Loucy (cell line): ENCODE data around the gene KLHL33.
"Not testable (repeated sequence)": the region's sequence is repeated elsewhere in the genome, so short reads cannot be mapped to it uniquely, and the experiment has no call there.

Experiments used
- H2AFZ ChIP-seq: fragments of 200-600 bp; sonication (generic); 2 replicates; pipeline ENCODE4 v1.6.0; 2016; ENCODE audit warnings: antibody characterized with exemption, mild to moderate bottlenecking, low read length, moderate library complexity
- H3F3A ChIP-seq: fragments of 200-600 bp; 2 replicates; pipeline ENCODE4 v1.6.0; 2016; ENCODE audit warnings: antibody characterized with exemption, low read depth, mild to moderate bottlenecking
- H3K27me3 ChIP-seq: fragments of 200-600 bp; sonication (generic); 2 replicates; pipeline ENCODE4 v1.6.1; 2014; ENCODE audit warnings: low read length, mild to moderate bottlenecking; ENCODE audit not compliant: insufficient read depth, poor library complexity, severe bottlenecking
- H3K36me3 ChIP-seq: fragments of 200-600 bp; sonication (generic); 2 replicates; pipeline ENCODE4 v1.6.1; 2016; ENCODE audit warnings: low read length; ENCODE audit not compliant: insufficient read depth
- H3K4me1 ChIP-seq: fragments of 200-600 bp; sonication (generic); 2 replicates; pipeline ENCODE4 v1.5.1; 2014; ENCODE audit warnings: low read length, mild to moderate bottlenecking; ENCODE audit not compliant: insufficient read depth, poor library complexity, severe bottlenecking
- H3K4me2 ChIP-seq: fragments of 200-600 bp; sonication (generic); 2 replicates; pipeline ENCODE4 v1.6.0; 2014; ENCODE audit warnings: antibody characterized with exemption, low read length, low read depth, mild to moderate bottlenecking; ENCODE audit not compliant: poor library complexity, severe bottlenecking
- H3K4me3 ChIP-seq: fragments of 200-600 bp; sonication (generic); 2 replicates; pipeline ENCODE4 v1.5.1; 2014; ENCODE audit warnings: low read length, mild to moderate bottlenecking, mixed read lengths; ENCODE audit not compliant: poor library complexity, severe bottlenecking
- H3K79me2 ChIP-seq: fragments of 200-600 bp; sonication (generic); 2 replicates; pipeline ENCODE4 v1.6.1; 2014; ENCODE audit warnings: low read length; ENCODE audit not compliant: insufficient read depth
- H3K9ac ChIP-seq: fragments of 200-600 bp; sonication (generic); 2 replicates; pipeline ENCODE4 v1.6.0; 2014; ENCODE audit warnings: mild to moderate bottlenecking, low read depth, low read length, moderate library complexity; ENCODE audit not compliant: poor library complexity, severe bottlenecking
- H3K9me2 ChIP-seq: fragments of 200-600 bp; sonication (generic); replicated peaks from 2 replicates; pipeline ENCODE4 v1.6.1; 2016; ENCODE audit warnings: low read depth, low read length, mixed read lengths
- H3K9me3 ChIP-seq: fragments of 200-600 bp; sonication (generic); 2 replicates; pipeline ENCODE4 v1.6.1; 2014; ENCODE audit warnings: mild to moderate bottlenecking, antibody characterized with exemption, low read length, low read depth; ENCODE audit not compliant: insufficient read depth
- H4K20me1 ChIP-seq: fragments of 200-600 bp; sonication (generic); 2 replicates; pipeline ENCODE4 v1.6.0; 2014; ENCODE audit warnings: antibody characterized with exemption, low read length, mild to moderate bottlenecking; ENCODE audit not compliant: insufficient read depth, poor library complexity, severe bottlenecking
- CTCF ChIP-seq: fragments of 200-600 bp; sonication (generic); conservative IDR thresholded peaks from 2 replicates; pipeline ENCODE4 v1.5.1; 2014; ENCODE audit warnings: mild to moderate bottlenecking, antibody characterized with exemption, low read length
- EZH2phosphoT487 ChIP-seq: fragments of 200-600 bp; IDR thresholded peaks from 2 replicates; pipeline ENCODE4 v1.6.1; 2018; ENCODE audit warnings: antibody characterized with exemption, mild to moderate bottlenecking, moderate library complexity, borderline replicate concordance

Gene KLHL33

DNA sequence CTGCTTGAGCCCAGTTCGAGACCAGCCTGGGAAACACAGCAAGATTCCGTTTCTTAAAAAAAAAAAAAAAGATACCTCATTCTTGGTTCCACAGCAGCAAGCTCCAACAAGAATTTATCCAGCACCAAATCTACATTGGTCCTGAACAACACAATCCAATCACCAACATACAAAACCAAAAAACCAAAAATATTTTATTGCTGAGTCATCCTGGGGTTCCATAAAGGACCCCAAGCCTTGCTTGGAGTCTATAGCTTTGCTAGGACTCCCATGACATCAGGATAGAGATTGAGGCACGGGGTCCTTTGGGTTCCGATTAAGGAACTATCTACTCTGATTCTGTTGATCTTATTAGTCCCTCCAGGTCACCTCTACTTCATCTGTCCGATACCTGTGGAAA, 10.9 kb upstream of the KLHL33 start:
- peaks cover 58% of the 10 kb centered on the region; the same call in 1 of the 2 replicates for H3K36me3 ChIP-seq
- H3K9me3 ChIP-seq: no peaks in the 10 kb centered on the region
- H3K79me2 ChIP-seq: peaks cover 8% of the 10 kb centered on the region; the same call in 1 of the 2 replicates

GRCh38 chr14:20443650-20444049, 7.7 kb upstream of the KLHL33 start:
- peaks cover 35% of the 10 kb centered on the region; the same call in 1 of the 2 replicates for H3K36me3 ChIP-seq

More for the DNA sequence above, 10.9 kb upstream of the KLHL33 start:
- Histone ChIP-seq H3K9ac (no peak overlapping the region), H3K4me2 (no peak overlapping the region), H3K4me1 (no peaks in the 10 kb centered on the region), H2AFZ (no peak overlapping the region), H3K27me3 (no peaks in the 10 kb centered on the region), H3K4me3 (no peak overlapping the region), H3F3A (no peaks in the 10 kb centered on the region), H3K9me2 (no peaks in the 10 kb centered on the region), H4K20me1 (no peaks in the 10 kb centered on the region)
- TF ChIP-seq EZH2phosphoT487 (no peak), CTCF (no peak)

DNA sequence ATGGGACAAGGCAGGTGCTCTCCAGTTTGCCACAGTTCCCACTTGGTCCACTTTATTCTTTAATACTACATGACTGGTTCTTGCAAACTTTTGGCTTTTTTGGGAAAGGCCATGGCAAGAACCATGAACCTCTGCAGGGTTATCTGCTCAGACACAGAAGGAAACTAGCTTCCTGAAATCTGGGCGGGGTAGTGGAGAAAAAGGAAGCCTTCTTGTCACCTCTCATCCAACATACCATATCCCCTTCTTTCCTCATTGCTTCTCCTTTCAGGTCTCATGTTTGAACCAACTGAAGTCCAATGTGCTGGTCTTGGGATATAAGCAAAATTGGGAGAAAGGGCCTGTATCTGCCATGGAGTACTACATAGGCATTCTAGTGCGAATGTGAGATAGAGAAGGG, 5.5 kb upstream of the KLHL33 start:
- H2AFZ ChIP-seq: peak overlapping the region; percentile 71; the same call in 1 of the 2 replicates
- no peaks in the 10 kb centered on the region for H3K9me2 ChIP-seq
- no peaks in the 10 kb centered on the region for H3K79me2 ChIP-seq
- no peak for TF ChIP-seq EZH2phosphoT487
- TF ChIP-seq CTCF: no peak
- H3K36me3 ChIP-seq: peaks cover 13% of the 10 kb centered on the region; the same call in 1 of the 2 replicates
- H3K27me3 ChIP-seq: no peaks in the 10 kb centered on the region
- H3K9me3 ChIP-seq: no peaks in the 10 kb centered on the region
- H3F3A ChIP-seq: no peaks in the 10 kb centered on the region
- no peak overlapping the region for H3K9ac ChIP-seq
- no peak overlapping the region for H3K4me3 ChIP-seq
- H4K20me1 ChIP-seq: no peaks in the 10 kb centered on the region
- H3K4me2 ChIP-seq: peak overlapping the region; percentile 51
- peaks cover 19% of the 10 kb centered on the region for H3K4me1 ChIP-seq

More at GRCh38 chr14:20443650-20444049, 7.7 kb upstream of the KLHL33 start:
- H3K27me3 ChIP-seq, H3K9me3 ChIP-seq, H3K9ac ChIP-seq, H3K4me3 ChIP-seq, H3K4me2 ChIP-seq, H2AFZ ChIP-seq, H3K9me2 ChIP-seq, H3F3A ChIP-seq, H4K20me1 ChIP-seq, H3K79me2 ChIP-seq: not testable (repeated sequence)
- H3K4me1 ChIP-seq: peaks cover 19% of the 10 kb centered on the region

DNA sequence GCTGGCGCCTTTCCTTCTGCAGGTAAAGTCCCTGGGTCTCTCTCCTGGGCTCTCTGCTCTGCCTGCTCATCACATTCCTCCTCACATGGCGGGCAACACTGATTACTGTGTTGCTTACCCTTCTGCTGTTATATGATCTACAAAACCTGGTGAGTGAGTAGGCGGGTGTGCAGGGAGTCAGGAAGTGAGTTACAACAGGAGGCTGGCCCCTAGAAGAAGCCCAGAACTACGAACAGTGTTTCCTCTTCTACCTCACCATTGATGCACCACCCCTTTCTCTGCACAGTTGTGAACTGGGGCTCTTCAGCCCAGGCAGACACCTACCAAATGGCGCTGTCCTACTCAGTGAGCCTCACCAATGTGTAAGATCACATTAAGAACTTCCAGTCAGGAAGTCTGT, 4.9 kb upstream of the KLHL33 start:
- Histone ChIP-seq H3K4me3 (peak overlapping the region; percentile 8), H3K9me3 (no peaks in the 10 kb centered on the region), H3K27me3 (no peaks in the 10 kb centered on the region), H3K4me2 (peak overlapping the region; percentile 51), H3K4me1 (peaks cover 19% of the 10 kb centered on the region), H3K36me3 (peaks cover 7% of the 10 kb centered on the region; the same call in 1 of the 2 replicates), H3F3A (no peaks in the 10 kb centered on the region), H2AFZ (peak overlapping the region; percentile 71), H3K79me2 (no peaks in the 10 kb centered on the region), H3K9me2 (no peaks in the 10 kb centered on the region), H3K9ac (no peak overlapping the region), H4K20me1 (no peaks in the 10 kb centered on the region)
- TF ChIP-seq EZH2phosphoT487 (no peak), CTCF (no peak)
